GM21423 (cell line): ENCODE data around the gene GANC.
"Not testable (repeated sequence)": the region's sequence is repeated elsewhere in the genome, so short reads cannot be mapped to it uniquely, and the experiment has no call there.

Experiments used
- ATAC-seq: cut with Tn5 transposase; IDR thresholded peaks from one replicate; pipeline ENCODE4 v1.9.1; 2021; ENCODE audit warnings: mild to moderate bottlenecking, moderate library complexity; ENCODE audit not compliant: unreplicated experiment

Gene GANC, protein sequence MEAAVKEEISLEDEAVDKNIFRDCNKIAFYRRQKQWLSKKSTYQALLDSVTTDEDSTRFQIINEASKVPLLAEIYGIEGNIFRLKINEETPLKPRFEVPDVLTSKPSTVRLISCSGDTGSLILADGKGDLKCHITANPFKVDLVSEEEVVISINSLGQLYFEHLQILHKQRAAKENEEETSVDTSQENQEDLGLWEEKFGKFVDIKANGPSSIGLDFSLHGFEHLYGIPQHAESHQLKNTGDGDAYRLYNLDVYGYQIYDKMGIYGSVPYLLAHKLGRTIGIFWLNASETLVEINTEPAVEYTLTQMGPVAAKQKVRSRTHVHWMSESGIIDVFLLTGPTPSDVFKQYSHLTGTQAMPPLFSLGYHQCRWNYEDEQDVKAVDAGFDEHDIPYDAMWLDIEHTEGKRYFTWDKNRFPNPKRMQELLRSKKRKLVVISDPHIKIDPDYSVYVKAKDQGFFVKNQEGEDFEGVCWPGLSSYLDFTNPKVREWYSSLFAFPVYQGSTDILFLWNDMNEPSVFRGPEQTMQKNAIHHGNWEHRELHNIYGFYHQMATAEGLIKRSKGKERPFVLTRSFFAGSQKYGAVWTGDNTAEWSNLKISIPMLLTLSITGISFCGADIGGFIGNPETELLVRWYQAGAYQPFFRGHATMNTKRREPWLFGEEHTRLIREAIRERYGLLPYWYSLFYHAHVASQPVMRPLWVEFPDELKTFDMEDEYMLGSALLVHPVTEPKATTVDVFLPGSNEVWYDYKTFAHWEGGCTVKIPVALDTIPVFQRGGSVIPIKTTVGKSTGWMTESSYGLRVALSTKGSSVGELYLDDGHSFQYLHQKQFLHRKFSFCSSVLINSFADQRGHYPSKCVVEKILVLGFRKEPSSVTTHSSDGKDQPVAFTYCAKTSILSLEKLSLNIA (N-terminal part only)

GRCh38 chr15:42272939-42273899 is at the start of gene GANC, which contains the start of gene TMEM87A:
Gene GANC (plus strand): TSS chr15:42273201. CDS start chr15:42274482, 1,281 bp downstream.
Gene TMEM87A (minus strand): TSS chr15:42273433. CDS start chr15:42273398, 35 bp downstream.
- ATAC-seq, result peak; percentile 88

DNA sequence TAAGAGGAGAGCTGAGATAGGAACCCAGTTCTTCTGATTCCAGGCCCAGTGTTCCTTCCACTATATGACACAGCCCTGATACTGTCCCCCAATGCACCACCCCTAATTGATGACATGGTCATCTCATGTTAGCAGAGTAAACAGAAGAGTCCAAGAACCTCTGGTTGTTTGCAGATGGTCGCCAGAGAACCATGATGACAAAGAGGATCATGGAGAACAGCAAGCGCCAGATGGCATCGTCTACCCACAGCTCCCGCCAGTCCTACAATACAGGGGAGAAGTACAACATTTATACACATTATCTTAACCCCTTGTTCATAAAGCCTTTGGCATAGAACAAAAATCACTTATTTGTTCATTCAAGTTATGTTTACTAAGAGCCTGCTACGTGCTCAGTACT is 46.4 kb upstream of the GANC start:
- ATAC-seq, result no peak

DNA sequence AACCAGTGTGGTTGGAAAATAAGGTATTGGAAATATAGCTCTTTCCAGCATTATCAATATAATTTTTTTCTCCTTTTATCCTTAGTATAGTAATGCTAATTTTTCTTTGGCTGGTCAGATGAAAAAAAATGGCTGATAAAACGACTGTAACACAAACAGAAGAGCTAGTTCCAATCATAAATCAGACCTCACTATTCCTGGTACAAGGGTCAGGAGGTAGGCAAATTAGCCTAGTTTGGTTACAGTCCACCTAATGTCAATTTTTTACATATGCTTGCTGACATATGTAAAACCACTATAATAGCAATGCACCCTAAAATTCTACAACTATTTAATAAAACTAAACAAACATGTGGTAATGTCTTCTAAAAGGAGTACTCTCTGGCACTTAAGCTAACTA is 45.0 kb upstream of the GANC start:
- no peak for ATAC-seq

GRCh38 chr15:42228981-42229380 is 44.0 kb upstream of the GANC start:
- ATAC-seq, result not testable (repeated sequence)

DNA sequence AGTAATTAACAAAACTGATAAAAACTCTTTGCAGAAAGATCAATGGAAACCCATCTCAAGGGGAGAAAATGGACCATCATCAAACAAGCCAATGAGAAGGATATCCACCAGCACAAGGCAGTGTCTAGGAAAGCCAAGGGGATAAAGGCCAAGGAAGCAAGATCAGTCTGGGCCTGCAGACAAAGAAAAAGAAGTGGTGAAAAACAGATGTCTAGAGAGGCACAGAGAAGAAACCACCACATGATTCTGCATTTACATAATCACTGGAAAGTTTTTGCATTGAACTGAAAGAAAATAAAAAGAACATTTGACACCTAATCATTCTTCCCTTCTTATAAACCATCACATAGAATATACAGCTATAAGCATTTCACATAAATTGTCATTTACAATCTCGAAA is 41.9 kb upstream of the GANC start:
- ATAC-seq, result no peak

DNA sequence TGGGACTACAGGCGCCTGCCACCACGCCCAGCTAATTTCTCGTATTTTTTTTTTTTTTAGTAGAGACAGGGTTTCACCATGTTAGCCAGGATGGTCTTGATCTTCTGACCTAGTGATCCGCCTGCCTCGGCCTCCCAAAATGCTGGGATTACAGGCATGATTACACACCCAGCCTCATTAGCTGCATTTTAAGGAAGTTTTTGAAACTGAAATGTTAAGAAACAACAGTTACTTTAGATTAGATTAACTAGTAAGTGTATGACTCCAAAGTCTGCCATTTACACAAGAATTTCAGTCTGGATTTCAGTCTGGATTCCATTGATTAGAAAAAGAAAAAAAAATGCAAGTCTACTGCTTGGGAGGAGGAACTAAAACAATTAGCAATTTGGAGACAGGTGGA is 40.4 kb upstream of the GANC start:
- ATAC-seq, result no peak

DNA sequence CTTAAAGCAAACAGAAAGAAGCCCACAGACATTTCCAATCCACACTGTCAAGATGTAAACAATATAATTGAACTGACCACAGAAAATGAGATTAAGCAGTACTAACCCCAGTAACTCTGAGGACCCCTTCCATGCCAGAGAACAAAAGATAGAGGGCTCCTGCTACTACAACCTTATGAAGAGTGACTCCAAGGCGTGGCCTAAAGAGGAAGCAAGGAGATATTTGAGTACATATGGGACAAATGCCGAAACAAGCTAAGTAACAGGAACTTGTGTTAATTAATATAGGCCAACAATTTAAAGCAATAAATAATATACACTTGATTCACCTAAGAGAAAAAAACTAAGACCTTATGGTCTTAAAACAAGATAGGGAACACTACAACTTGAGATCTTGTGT is 39.9 kb upstream of the GANC start:
- ATAC-seq, result no peak

DNA sequence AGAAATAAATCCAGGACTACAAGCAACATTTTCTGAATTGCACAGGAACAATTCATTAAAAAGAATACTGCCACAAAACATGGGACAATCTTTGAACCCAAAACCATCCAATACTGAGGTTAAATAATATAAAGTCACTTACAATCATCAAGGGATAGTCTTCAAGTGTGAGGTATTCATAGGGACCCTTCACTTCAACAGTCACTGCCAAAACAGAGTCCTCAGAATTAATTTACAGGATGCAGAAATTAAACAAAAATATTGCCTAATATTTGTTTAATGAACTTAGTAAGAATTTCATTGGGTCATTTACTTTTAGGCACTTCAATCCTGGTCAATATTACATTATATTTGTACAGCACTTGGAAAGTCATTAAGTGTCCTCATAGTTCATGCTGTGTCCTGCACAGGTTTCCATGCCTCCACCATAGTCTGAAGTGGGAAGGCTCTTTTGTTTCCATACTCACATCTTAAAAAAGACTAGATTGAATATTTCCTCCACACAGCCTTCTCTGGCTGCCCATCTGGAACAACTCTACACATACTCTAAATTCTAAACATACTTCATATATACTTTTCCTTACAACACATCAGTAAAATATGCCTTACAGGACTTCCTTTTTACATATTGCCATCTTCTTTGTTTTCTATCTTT is 33.3 kb upstream of the GANC start:
- ATAC-seq, result no peak

DNA sequence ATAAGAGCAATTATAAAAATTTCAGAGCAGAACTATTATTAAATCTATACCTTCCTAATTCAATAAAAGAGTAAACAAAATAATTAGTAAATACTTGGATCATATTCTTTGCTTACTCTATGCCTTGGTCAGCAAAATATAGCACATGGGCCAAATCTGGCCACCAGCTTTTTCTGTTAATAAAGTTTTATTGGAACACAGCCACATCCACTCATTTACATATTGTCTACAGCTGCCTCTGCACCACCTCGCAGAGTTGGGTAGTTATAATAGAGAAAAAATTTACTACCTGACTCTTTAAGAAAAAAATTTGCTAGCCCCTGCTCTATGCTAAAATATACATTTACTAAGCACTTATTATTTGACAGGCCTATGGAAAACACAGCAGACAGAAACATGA is 32.2 kb upstream of the GANC start:
- ATAC-seq, result no peak

- no peak for ATAC-seq
These were observed 19.7 kb upstream of the GANC start for GRCh38 chr15:42253300-42253699.

GRCh38 chr15:42264795-42265194 is 8.2 kb upstream of the GANC start:
- ATAC-seq, result no peak

GRCh38 chr15:42267286-42267685 is 5.7 kb upstream of the GANC start:
- ATAC-seq, result no peak

GRCh38 chr15:42270551-42270950 is 2.5 kb upstream of the GANC start:
- ATAC-seq, result no peak

GRCh38 chr15:42270996-42271395 is 2.0 kb upstream of the GANC start:
- no peak for ATAC-seq

DNA sequence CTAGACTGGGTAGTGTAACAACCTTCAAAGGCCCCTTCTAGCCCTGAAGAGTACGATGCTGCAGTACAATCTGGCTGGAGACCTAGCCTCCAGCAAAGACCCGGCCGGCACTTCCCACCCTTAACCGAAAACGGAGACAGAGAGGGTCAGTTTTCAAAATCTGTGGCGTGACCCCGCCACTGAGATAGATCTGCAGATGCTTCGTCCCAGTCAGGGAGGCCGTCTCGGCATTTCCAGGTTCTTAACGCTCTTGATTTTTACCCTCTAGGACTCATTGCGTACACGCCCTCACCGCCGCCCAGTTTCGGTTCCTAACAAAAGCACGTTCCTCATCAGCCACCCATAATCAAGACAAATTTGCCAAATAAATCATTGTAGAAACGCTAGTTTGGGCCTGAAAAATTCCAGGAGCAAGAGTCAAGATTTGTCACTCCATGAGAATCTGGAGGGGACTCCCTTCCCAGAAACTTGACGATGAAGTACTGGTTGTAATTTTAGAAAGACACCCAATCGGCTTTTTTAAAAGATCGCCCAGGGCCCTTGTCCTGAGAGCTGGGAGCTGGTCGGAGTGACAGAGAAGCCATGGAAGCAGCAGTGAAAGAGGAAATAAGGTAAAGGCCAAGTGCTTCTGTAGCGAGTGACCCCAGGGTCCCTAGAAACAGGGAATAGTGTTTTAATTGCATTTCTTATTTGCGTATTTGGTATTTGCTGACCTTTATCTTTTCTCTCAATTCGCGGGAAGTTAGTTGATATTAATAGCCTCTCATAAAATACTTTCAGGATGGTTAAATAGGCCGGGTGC is 1.1 kb downstream of the GANC start:
- peak; percentile 21 for ATAC-seq

DNA sequence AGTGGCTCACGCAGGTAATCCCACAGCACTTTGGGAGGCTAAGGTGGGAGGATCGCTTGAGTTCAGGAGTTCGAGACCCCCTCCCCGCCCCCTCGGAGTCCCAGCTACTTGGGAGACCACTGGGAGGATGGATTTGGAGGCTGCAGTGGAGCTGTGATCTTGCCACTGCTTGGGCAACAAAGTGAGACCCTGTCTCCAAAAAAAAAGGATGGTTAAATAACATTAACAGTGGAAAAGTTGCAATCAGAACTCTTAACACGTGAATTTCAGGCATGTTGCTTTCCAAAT is 1.6 kb downstream of the GANC start:
- no peak for ATAC-seq

DNA sequence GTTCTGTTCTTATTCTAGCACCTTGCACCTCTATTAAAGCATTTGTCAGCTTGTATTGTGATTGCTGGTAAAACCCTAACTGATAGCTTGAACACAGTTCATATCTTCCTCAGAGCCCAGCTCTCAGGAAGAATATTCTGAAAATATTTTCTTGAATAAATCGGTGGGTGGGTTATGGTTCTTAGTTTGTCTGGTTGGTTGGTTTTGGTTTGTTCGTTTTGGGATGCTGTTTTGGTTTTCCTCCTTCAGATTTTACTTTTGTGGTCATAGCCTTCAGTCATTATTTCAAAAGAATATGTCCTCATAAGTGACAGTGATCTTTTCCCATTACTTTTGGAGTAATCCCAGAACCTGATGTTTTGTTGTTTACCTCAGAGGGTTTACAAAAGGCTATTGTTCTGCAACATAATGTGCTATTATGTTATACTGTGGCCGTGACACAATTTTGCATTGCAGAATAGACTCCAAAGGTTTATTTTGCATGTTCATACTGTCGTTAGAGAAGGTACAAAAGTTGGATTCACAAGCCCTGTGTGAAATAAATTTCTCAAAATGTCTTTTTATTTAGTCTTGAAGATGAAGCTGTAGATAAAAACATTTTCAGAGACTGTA is 2.9 kb downstream of the GANC start:
- ATAC-seq, result no peak

GRCh38 chr15:42276762-42277161 is 3.8 kb downstream of the GANC start:
- no peak for ATAC-seq

DNA sequence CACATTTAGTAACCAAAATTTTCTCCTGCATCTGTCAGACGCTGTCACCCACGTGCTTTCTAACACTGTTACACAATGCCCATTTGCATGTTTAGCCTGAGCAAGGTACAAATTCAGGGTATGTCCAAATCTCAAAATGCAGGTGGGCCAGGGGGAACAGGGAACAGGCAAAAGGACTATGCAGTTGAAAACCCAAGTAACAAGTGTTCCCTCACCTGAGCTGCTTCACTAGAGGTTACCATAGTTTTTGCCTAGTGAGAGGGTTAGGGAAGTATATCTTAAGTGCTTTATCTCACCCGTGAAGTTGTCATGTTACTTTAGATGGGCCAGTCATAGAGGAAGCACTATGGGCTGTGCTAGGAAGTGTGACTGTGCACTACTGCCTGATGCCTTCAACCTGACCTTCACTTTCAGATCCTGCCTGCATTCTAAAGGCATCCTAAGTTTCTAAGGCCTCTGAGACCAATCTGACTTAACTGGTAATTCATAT is 6.3 kb downstream of the GANC start:
- no peak for ATAC-seq
